ENCODE results near the gene ADCY9. TPM values are rescaled to one million over a fixed set of nuclear protein-coding genes. Genes with fewer than 3 reads are reported as not detected.

The ADCY9 gene
- total RNA-seq, 1 experiment from 2014 or later: 14.2 TPM

DNA sequence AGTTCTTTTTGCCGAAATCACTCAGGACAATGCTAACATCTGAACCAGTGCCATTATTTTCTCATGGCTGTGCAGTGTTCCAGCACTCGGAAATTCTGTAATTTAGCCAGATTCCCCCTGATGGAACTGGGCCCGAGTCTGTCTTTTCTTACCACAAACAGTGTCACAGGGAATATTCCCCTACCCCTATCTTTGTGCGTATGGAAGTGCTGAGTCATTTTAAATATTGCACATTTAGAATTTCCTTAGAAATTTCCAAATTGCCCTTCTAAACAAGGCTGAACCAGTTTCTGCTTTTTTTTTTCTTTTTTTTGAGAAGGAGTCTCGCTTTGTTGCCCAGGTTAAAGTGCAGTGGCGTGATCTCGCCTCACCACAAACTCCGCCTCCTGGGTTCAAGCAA, 147.7 kb downstream of the ADCY9 start:
- TF ChIP-seq, protein P1, sequence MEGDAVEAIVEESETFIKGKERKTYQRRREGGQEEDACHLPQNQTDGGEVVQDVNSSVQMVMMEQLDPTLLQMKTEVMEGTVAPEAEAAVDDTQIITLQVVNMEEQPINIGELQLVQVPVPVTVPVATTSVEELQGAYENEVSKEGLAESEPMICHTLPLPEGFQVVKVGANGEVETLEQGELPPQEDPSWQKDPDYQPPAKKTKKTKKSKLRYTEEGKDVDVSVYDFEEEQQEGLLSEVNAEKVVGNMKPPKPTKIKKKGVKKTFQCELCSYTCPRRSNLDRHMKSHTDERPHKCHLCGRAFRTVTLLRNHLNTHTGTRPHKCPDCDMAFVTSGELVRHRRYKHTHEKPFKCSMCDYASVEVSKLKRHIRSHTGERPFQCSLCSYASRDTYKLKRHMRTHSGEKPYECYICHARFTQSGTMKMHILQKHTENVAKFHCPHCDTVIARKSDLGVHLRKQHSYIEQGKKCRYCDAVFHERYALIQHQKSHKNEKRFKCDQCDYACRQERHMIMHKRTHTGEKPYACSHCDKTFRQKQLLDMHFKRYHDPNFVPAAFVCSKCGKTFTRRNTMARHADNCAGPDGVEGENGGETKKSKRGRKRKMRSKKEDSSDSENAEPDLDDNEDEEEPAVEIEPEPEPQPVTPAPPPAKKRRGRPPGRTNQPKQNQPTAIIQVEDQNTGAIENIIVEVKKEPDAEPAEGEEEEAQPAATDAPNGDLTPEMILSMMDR (IDR thresholded peaks at IDR 0.05; ENCODE audit: unreplicated experiment): no peak
- Mint-ChIP-seq H3K27ac (ENCODE audit: low read depth, unreplicated experiment) (no peak overlapping the region), H3K4me1 (ENCODE audit: insufficient read depth, unreplicated experiment) (no peaks in the 10 kb centered on the region), H3K36me3 (ENCODE audit: insufficient read depth, unreplicated experiment) (peaks cover 9% of the 10 kb centered on the region), H3K9me3 (ENCODE audit: unreplicated experiment) (no peaks in the 10 kb centered on the region), H3K4me3 (ENCODE audit: unreplicated experiment) (no peak overlapping the region), H3K27me3 (ENCODE audit: insufficient read depth, unreplicated experiment) (no peaks in the 10 kb centered on the region)
- intact Hi-C loops (cut with micrococcal nuclease): no loop called here
- POLR2A ChIA-PET: no interaction called here
- no peak for DNase-seq (ENCODE audit: unreplicated experiment)
- CTCF ChIA-PET: interaction anchor here (0.6 to 4.0 kb wide), 6 partner anchors 15 to 353 kb away, joined by 3 to 17 read pairs (median 3); no protein-coding TSS in a partner anchor
- BruUV-seq (replicated peaks): no TSS peak

DNA sequence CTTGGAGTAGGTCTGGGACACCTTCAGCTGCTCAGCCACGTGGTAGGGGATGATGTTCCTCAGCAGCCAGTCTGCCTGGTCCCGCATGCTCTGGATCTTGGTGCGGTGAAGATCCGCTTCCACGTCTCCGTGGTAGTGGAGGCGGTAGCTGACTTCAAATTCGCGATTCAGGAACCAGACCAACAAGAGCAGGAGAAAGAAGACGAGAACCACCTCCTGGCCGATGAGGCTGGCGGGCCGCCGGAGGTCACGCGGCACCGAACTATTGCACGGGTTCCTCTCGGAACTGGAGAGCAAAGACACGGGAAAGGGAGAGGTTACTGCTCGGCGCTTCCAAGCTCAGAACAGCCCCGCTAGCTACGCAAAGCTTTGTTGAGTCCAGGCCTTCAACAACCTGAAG, 149.6 kb downstream of the ADCY9 start:
- TF ChIP-seq, protein P1 (IDR thresholded peaks at IDR 0.05; ENCODE audit: unreplicated experiment): no peak
- H3K4me1 Mint-ChIP-seq (ENCODE audit: insufficient read depth, unreplicated experiment): no peaks in the 10 kb centered on the region
- no peaks in the 10 kb centered on the region for H3K9me3 Mint-ChIP-seq (ENCODE audit: unreplicated experiment)
- ChIA-PET POLR2A (no interaction called here), CTCF (interaction anchor here (0.6 to 1.7 kb wide), 4 partner anchors 61 to 287 kb away, joined by 3 to 7 read pairs (median 4); partner anchors contain the start of gene CREBBP)
- peaks cover 9% of the 10 kb centered on the region for H3K36me3 Mint-ChIP-seq (ENCODE audit: insufficient read depth, unreplicated experiment)
- BruUV-seq (replicated peaks): no TSS peak
- H3K4me3 Mint-ChIP-seq (ENCODE audit: unreplicated experiment): no peak overlapping the region
- no peak overlapping the region for H3K27ac Mint-ChIP-seq (ENCODE audit: low read depth, unreplicated experiment)
- intact Hi-C loops (cut with micrococcal nuclease): no loop called here
- DNase-seq (ENCODE audit: unreplicated experiment): no peak
- no peaks in the 10 kb centered on the region for H3K27me3 Mint-ChIP-seq (ENCODE audit: insufficient read depth, unreplicated experiment)

DNA sequence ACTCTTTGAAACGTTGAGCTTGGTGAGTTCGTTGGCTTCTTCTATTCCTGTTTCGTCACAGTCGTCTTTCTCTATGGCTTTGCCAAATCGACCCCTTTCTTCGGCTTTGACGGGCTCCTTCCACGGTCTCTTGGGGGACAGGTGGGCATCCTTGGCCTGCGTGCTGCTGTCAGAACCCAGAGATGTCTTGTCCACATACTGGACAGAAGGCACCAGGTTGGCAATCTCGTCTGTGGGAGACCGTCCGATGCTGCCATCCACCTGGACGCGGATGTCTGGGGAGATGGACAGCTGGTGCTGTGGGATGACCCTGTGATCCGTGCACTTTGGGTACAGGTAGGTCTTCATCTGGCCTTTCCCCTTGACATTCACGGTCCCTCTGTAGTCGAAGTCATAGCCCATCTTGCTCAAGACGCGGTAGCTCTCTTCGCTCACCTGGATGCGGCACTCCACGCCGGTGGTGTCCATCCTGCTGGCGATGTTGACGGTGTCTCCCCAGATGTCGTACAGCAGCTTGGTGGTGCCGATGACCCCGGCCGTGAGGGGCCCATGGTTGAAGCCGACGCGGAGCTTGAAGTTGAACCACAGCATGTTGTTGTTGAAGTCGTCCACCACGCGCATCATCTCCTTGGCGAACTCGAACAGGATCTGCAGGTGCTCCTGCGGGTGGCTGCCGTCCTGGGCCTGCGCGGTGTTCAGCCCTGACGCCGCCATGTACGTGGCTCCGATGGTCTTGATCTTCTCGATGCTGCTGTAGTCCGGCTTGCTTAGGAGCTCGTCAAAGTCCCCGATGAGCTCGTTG, 150.3 kb downstream of the ADCY9 start:
- H3K27me3 Mint-ChIP-seq (ENCODE audit: insufficient read depth, unreplicated experiment): no peaks in the 10 kb centered on the region
- ChIA-PET POLR2A (no interaction called here), CTCF (interaction anchor here (0.6 to 1.7 kb wide), 4 partner anchors 62 to 288 kb away, joined by 3 to 7 read pairs (median 4); partner anchors contain the start of gene CREBBP)
- H3K4me1 Mint-ChIP-seq (ENCODE audit: insufficient read depth, unreplicated experiment): no peaks in the 10 kb centered on the region
- TF ChIP-seq, protein P1 (IDR thresholded peaks at IDR 0.05; ENCODE audit: unreplicated experiment): no peak
- intact Hi-C loops (cut with micrococcal nuclease): no loop called here
- H3K36me3 Mint-ChIP-seq (ENCODE audit: insufficient read depth, unreplicated experiment): peaks cover 9% of the 10 kb centered on the region
- DNase-seq (ENCODE audit: unreplicated experiment): no peak
- BruUV-seq (replicated peaks): no TSS peak
- no peak overlapping the region for H3K27ac Mint-ChIP-seq (ENCODE audit: low read depth, unreplicated experiment)
- H3K9me3 Mint-ChIP-seq (ENCODE audit: unreplicated experiment): no peaks in the 10 kb centered on the region
- H3K4me3 Mint-ChIP-seq (ENCODE audit: unreplicated experiment): no peak overlapping the region

DNA sequence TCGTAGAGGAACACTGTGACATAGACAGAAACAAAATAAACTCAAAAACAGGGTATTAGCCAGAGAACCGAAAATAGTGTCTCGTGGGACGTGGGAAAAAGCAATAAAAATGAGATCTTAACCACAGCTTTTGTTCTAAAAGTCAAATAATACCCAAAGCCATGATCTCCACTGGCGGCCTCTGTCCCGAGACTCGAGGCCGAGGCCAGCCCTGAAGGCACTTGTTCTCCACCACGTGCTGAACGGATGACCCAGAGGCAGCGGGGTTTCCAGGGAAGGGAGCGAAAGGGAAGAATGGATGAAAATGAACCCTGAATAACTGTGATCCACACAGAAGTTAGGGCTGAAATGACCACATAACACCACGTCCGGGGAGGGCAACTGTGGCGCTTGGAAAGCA, 150.9 kb downstream of the ADCY9 start:
- BruUV-seq (replicated peaks): no TSS peak
- TF ChIP-seq, protein P1 (IDR thresholded peaks at IDR 0.05; ENCODE audit: unreplicated experiment): no peak
- POLR2A ChIA-PET: no interaction called here
- intact Hi-C loops (cut with micrococcal nuclease): no loop called here
- peaks cover 9% of the 10 kb centered on the region for H3K36me3 Mint-ChIP-seq (ENCODE audit: insufficient read depth, unreplicated experiment)
- no peak overlapping the region for H3K27ac Mint-ChIP-seq (ENCODE audit: low read depth, unreplicated experiment)
- H3K4me1 Mint-ChIP-seq (ENCODE audit: insufficient read depth, unreplicated experiment): no peaks in the 10 kb centered on the region
- H3K9me3 Mint-ChIP-seq (ENCODE audit: unreplicated experiment): no peaks in the 10 kb centered on the region
- no peak overlapping the region for H3K4me3 Mint-ChIP-seq (ENCODE audit: unreplicated experiment)
- DNase-seq (ENCODE audit: unreplicated experiment): no peak
- CTCF ChIA-PET: interaction anchor here (0.6 to 1.3 kb wide), 2 partner anchors 17 to 43 kb away, joined by 4 read pairs; no protein-coding TSS in a partner anchor
- no peaks in the 10 kb centered on the region for H3K27me3 Mint-ChIP-seq (ENCODE audit: insufficient read depth, unreplicated experiment)

Measured in MCF 10A (cell line).